ENCODE measurements around the gene SPTBN1.
A peak's percentile ranks its signal among the peaks of the same experiment; 100 is the strongest.

The SPTBN1 gene

GRCh38 chr2:54455563-54456361, at the start of gene SPTBN1:
Gene SPTBN1, plus strand, starts transcription at chr2:54456327. Its CDS starts 70,092 bp downstream, at chr2:54526419.
- peak; percentile 87 for ATAC-seq

GRCh38 chr2:54407693-54408092, 48.4 kb upstream of the SPTBN1 start:
- ATAC-seq = no peak
- TF ChIP-seq ZFP30 (CRISPR knock-in tag; IDR thresholded peaks at IDR 0.05) = no peak
- no peak for TF ChIP-seq ZC3H10 (CRISPR knock-in tag; IDR thresholded peaks at IDR 0.05)
- TF ChIP-seq PATZ1 (CRISPR knock-in tag; IDR thresholded peaks at IDR 0.05; ENCODE audit: borderline replicate concordance) = no peak
- no peak for TF ChIP-seq POU6F1 (CRISPR knock-in tag; IDR thresholded peaks at IDR 0.05; ENCODE audit: borderline replicate concordance, low read depth)
- no peak for TF ChIP-seq ISL1 (CRISPR knock-in tag; IDR thresholded peaks at IDR 0.05)
- TF ChIP-seq, protein P1, sequence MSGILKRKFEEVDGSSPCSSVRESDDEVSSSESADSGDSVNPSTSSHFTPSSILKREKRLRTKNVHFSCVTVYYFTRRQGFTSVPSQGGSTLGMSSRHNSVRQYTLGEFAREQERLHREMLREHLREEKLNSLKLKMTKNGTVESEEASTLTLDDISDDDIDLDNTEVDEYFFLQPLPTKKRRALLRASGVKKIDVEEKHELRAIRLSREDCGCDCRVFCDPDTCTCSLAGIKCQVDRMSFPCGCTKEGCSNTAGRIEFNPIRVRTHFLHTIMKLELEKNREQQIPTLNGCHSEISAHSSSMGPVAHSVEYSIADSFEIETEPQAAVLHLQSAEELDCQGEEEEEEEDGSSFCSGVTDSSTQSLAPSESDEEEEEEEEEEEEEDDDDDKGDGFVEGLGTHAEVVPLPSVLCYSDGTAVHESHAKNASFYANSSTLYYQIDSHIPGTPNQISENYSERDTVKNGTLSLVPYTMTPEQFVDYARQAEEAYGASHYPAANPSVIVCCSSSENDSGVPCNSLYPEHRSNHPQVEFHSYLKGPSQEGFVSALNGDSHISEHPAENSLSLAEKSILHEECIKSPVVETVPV (CRISPR knock-in tag; IDR thresholded peaks at IDR 0.05) = no peak
- TF ChIP-seq ZNF70 (CRISPR knock-in tag; IDR thresholded peaks at IDR 0.05) = no peak

More at GRCh38 chr2:54455563-54456361, at the start of gene SPTBN1:
- TF ChIP-seq TSHZ2 (CRISPR knock-in tag; IDR thresholded peaks at IDR 0.05) = peak; percentile 46
- TF ChIP-seq ZNF70 (CRISPR knock-in tag; IDR thresholded peaks at IDR 0.05) = no peak
- no peak for TF ChIP-seq POU6F1 (CRISPR knock-in tag; IDR thresholded peaks at IDR 0.05; ENCODE audit: borderline replicate concordance, low read depth)
- TF ChIP-seq CSDC2 (CRISPR knock-in tag; IDR thresholded peaks at IDR 0.05) = 0 out of 2 replicates have a peak, but pooled peaks have one; percentile 50
- no peak for TF ChIP-seq ARNTL (CRISPR knock-in tag; IDR thresholded peaks at IDR 0.05; ENCODE audit: borderline replicate concordance, low read depth)
- TF ChIP-seq SNAI2 (CRISPR knock-in tag; IDR thresholded peaks at IDR 0.05) = no peak
- TF ChIP-seq ESRRG (CRISPR knock-in tag; IDR thresholded peaks at IDR 0.05) = peak; percentile 67; the same call in 1 of the 2 replicates

GRCh38 chr2:54408288-54408687, 47.8 kb upstream of the SPTBN1 start:
- no peak for ATAC-seq
- TF ChIP-seq ISL1 (CRISPR knock-in tag; IDR thresholded peaks at IDR 0.05) (no peak), ESRRG (CRISPR knock-in tag; IDR thresholded peaks at IDR 0.05) (no peak), CSDC2 (CRISPR knock-in tag; IDR thresholded peaks at IDR 0.05) (no peak), SNAI2 (CRISPR knock-in tag; IDR thresholded peaks at IDR 0.05) (no peak)
- TF ChIP-seq, protein P1 (CRISPR knock-in tag; IDR thresholded peaks at IDR 0.05) = no peak

DNA sequence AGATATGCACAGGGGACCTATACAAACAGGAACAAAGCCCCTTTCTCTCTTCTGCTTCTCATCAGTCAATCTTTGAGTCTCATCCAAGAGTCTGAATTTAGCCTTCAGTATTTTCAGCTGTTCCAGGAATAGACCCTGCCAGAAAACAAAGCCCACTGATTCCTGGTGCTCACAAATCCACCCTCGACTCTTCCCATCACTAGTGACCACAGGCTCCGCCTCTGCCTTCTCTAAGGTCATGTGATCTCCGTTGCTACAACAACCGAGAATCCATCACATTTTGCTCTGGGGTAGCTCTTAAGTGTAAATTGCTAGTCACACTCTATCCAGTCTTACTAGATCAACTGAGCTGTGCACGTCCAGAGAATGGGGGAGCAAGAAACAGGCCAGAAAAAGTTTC, 46.4 kb upstream of the SPTBN1 start:
- no peak for ATAC-seq
- TF ChIP-seq BACH2 (CRISPR knock-in tag; IDR thresholded peaks at IDR 0.05; ENCODE audit: borderline replicate concordance) (no peak), PATZ1 (CRISPR knock-in tag; IDR thresholded peaks at IDR 0.05; ENCODE audit: borderline replicate concordance) (no peak), TCF4 (CRISPR knock-in tag; IDR thresholded peaks at IDR 0.05; ENCODE audit: borderline replicate concordance) (no peak), OSR1 (CRISPR knock-in tag; IDR thresholded peaks at IDR 0.05) (no peak), ZC3H10 (CRISPR knock-in tag; IDR thresholded peaks at IDR 0.05) (no peak), PPARA (CRISPR knock-in tag; IDR thresholded peaks at IDR 0.05; ENCODE audit: borderline replicate concordance) (no peak)
- TF ChIP-seq, protein P1 (CRISPR knock-in tag; IDR thresholded peaks at IDR 0.05) = no peak
